Body of pancreas (tissue), 4 donors: Measurements from ENCODE around the gene MBD1. TPM values are rescaled to one million over a fixed set of nuclear protein-coding genes. Genes with fewer than 3 reads are reported as not detected.
A peak's percentile ranks its signal among the peaks of the same experiment; 100 is the strongest.
"Not testable (repeated sequence)": the region's sequence is repeated elsewhere in the genome, so short reads cannot be mapped to it uniquely, and the experiment has no call there.

Experiments used
- ATAC-seq: fragments of 150-250 bp; one replicate; pipeline ENCODE4 v1.9.1; 2016
- DNase-seq, 4 donors: peaks; one replicate each; pipeline ENCODE4 v3.0.0-alpha.2; 2019
- H3K27ac ChIP-seq, 4 donors: fragments of 200-600 bp; sonication (generic); 1 replicate in 3 of 4; 2 replicates in 1 of 4; pipeline versions ENCODE4 v1.5.1 to v1.6.1; 2016 to 2019; ENCODE audit warnings: mild to moderate bottlenecking in 1 of 4, mixed read lengths in 1 of 4, moderate library complexity in 1 of 4
- H3K27me3 ChIP-seq, 2 donors: fragments of 200-600 bp; sonication (generic); one replicate each; pipeline ENCODE4 v1.6.0; 2016; ENCODE audit warnings: mild to moderate bottlenecking in 1 of 2
- H3K36me3 ChIP-seq, 2 donors: fragments of 200-600 bp; sonication (generic); replicated peaks in 1 of 2; 2 replicates each; pipeline ENCODE4 v1.5.1; 2016; ENCODE audit warnings: low read depth in 2 of 2; ENCODE audit not compliant: insufficient read depth in 1 of 2
- H3K4me1 ChIP-seq: fragments of 200-600 bp; sonication (generic); one replicate; pipeline ENCODE4 v1.6.0; 2016
- H3K4me3 ChIP-seq, 2 donors: fragments of 200-600 bp; sonication (generic); 1 replicate in 1 of 2; 2 replicates in 1 of 2; pipeline ENCODE4 v1.5.1; 2016 to 2019
- H3K9me3 ChIP-seq, 3 donors: fragments of 200-600 bp; sonication (generic); 1 replicate in 2 of 3; 2 replicates in 1 of 3; pipeline ENCODE4 v1.5.1; 2016
- POLR2A ChIP-seq, 3 donors: fragments of 450-650 bp; IDR thresholded peaks; one replicate each; pipeline ENCODE4 v1.6.1; 2016; ENCODE audit warnings: antibody characterized with exemption in 3 of 3, mild to moderate bottlenecking in 2 of 3
- WGBS, 2 donors: methylation state at CpG; one replicate each; pipeline ENCODE4 v1.1.5; 2017; 5-methylcytosine and 5-hydroxymethylcytosine counted together
- intact Hi-C: fragments of 100-400 bp; cut with DNase I; formaldehyde crosslinking; loops from one replicate; pipeline ENCODE4 v1.15.1; 2023
- small RNA-seq: library from RNA; depleted of rRNA; stranded (forward); fragments of <200 nt; gene quantifications from one replicate; pipeline ENCODE3, GENCODE V24; 2016
- total RNA-seq, 2 donors: library from RNA; depleted of rRNA; stranded (reverse); fragments of >200 nt; gene quantifications; one replicate each; pipeline ENCODE4 v1.1.0, GENCODE V29; 2016
- TF ChIP-seq, protein P1 (sequence below), 7 experiments: fragments of 450-650 bp in 4 of 7; fragments of 200-600 bp in 3 of 7; sonication (generic) in 3 of 7; IDR thresholded peaks; one replicate each; pipeline ENCODE4 v1.5.1; 2016 to 2019; ENCODE audit warnings: antibody characterized with exemption in 7 of 7

The MBD1 gene
- total RNA-seq, 2 donors from 2014 or later: 44.6 to 63.3 TPM

DNA sequence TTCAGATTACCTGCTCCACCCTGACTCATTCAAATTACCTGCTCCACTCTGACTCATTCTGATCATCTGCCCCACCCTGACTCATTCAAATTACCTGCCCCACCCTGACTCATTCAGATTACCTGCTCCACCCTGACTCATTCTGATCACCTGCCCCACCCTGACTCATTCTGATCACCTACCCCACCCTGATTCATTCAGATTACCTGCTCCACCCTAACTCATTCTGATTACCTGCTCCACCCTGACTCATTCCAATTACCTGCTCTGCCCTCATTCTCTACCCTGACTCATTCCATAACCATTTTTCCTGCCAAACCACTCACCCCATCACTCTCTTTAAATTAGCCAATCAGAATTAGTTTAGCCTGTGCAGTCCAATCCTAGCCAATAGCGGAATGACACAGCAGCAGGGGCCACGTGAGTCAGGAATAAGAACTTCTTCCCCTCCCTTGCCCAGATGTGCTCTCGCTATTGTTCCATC, 41.2 kb downstream of the MBD1 start:
- H3K27me3 ChIP-seq: no peaks in the 10 kb centered on the region
- no peaks in the 10 kb centered on the region for H3K9me3 ChIP-seq
- no peaks in the 10 kb centered on the region for H3K4me1 ChIP-seq
- 91 to 92% methylated on average over 3 of the region's 3 CpGs for WGBS, 2 donors
- H3K4me3 ChIP-seq: no peak overlapping the region
- DNase-seq: no peak
- H3K27ac ChIP-seq: no peak overlapping the region
- no peaks in the 10 kb centered on the region for H3K36me3 ChIP-seq
- no peak for TF ChIP-seq POLR2A (IDR thresholded peaks at IDR 0.05)
- TF ChIP-seq, protein P1, sequence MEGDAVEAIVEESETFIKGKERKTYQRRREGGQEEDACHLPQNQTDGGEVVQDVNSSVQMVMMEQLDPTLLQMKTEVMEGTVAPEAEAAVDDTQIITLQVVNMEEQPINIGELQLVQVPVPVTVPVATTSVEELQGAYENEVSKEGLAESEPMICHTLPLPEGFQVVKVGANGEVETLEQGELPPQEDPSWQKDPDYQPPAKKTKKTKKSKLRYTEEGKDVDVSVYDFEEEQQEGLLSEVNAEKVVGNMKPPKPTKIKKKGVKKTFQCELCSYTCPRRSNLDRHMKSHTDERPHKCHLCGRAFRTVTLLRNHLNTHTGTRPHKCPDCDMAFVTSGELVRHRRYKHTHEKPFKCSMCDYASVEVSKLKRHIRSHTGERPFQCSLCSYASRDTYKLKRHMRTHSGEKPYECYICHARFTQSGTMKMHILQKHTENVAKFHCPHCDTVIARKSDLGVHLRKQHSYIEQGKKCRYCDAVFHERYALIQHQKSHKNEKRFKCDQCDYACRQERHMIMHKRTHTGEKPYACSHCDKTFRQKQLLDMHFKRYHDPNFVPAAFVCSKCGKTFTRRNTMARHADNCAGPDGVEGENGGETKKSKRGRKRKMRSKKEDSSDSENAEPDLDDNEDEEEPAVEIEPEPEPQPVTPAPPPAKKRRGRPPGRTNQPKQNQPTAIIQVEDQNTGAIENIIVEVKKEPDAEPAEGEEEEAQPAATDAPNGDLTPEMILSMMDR (IDR thresholded peaks at IDR 0.05): no peak
- no peak for ATAC-seq
- intact Hi-C loops: no loop called here

GRCh38 chr18:50232419-50232818, 48.9 kb downstream of the MBD1 start:
- ATAC-seq (no peak), DNase-seq (no peak)
- Histone ChIP-seq H3K27me3 (no peaks in the 10 kb centered on the region), H3K4me1 (no peaks in the 10 kb centered on the region), H3K9me3 (no peaks in the 10 kb centered on the region), H3K36me3 (no peaks in the 10 kb centered on the region), H3K27ac (no peak overlapping the region), H3K4me3 (no peak overlapping the region)
- WGBS, 2 donors: 66 to 86% methylated on average over 2 of the region's 2 CpGs
- intact Hi-C loops: no loop called here
- TF ChIP-seq, protein P1 (IDR thresholded peaks at IDR 0.05): no peak
- no peak for TF ChIP-seq POLR2A (IDR thresholded peaks at IDR 0.05)

DNA sequence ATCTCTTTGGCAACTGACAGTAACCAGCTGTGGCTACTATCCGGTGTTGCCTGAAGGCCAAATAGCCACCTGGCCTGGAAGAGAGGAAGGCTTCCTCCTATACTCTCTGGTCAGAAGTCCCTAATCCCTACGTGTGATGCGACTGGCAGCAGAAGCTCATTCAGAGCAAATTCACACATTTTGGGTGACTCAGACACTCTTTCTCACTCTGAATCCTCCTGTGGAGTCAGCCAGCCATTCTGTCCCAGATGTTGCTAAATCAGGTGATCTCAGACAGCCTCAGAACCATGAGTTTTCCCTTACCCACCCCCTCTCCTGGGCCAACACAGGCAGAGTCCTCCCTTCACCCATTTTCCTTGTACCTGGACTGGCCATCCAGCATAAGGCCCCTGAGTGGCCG, 49.7 kb downstream of the MBD1 start:
- no peaks in the 10 kb centered on the region for H3K9me3 ChIP-seq

GRCh38 chr18:50220249-50220648, 61.1 kb downstream of the MBD1 start:
- intact Hi-C loops: loop anchor here (10.0 kb wide), 1 partner anchor 215 kb away; no protein-coding TSS in a partner anchor
- H3K27ac ChIP-seq, H3K36me3 ChIP-seq, H3K27me3 ChIP-seq, H3K4me1 ChIP-seq, H3K9me3 ChIP-seq, H3K4me3 ChIP-seq, ATAC-seq, DNase-seq: not testable (repeated sequence)
- WGBS, 2 donors: 86 to 91% methylated on average over 4 of the region's 4 CpGs

More for the DNA sequence above, 49.7 kb downstream of the MBD1 start:
- TF ChIP-seq, protein P1 (IDR thresholded peaks at IDR 0.05): no peak
- no peak for TF ChIP-seq POLR2A (IDR thresholded peaks at IDR 0.05)
- no peaks in the 10 kb centered on the region for H3K36me3 ChIP-seq
- no peak overlapping the region for H3K4me3 ChIP-seq
- no peak overlapping the region for H3K27ac ChIP-seq
- H3K27me3 ChIP-seq: no peaks in the 10 kb centered on the region
- H3K4me1 ChIP-seq: no peaks in the 10 kb centered on the region
- 79 to 85% methylated on average over 4 of the region's 4 CpGs for WGBS, 2 donors
- DNase-seq: no peak
- intact Hi-C loops: no loop called here
- no peak for ATAC-seq

Small RNA genes lying within 50 kb of the gene (small RNA-seq; reads per million reads assigned to genes)
- 0.52 reads per million, percentile 4 among the genes with 10 or more reads in this experiment for gene RNA5SP458

Other genes with a start within 250 kb of the MBD1 start
- 10 to 100 TPM; 17.1 to 18.2 TPM for gene MYO5B, start 86.4 kb downstream of the MBD1 start, total RNA-seq
- 1 to 10 TPM in 1 of 2 donors, under 1 TPM in 1; 0.78 to 1.3 TPM for gene CFAP53, start 15.0 kb downstream of the MBD1 start, total RNA-seq
- gene CXXC1, start 6.2 kb upstream of the MBD1 start, total RNA-seq: 100 to 1,000 TPM in 1 of 2 donors, 10 to 100 TPM in 1; 80.7 to 109 TPM
- under 1 TPM in 1 of 2 donors, not detected in 1; 0.52 TPM for gene SKA1, start 93.5 kb upstream of the MBD1 start, total RNA-seq